IPS-18c (cell line): ENCODE measurements around the gene CABP2.

Experiments
- H3K4me3 ChIP-seq: 2 replicates; pipeline ENCODE4 v1.7.0; 2013; ENCODE audit warnings: low read depth, mild to moderate bottlenecking, low read length, moderate library complexity; ENCODE audit not compliant: insufficient read depth
- H3K9me3 ChIP-seq: one replicate; pipeline ENCODE4 v1.6.1; 2013; ENCODE audit warnings: mild to moderate bottlenecking, low read length, moderate library complexity; ENCODE audit not compliant: control insufficient read depth, insufficient read depth

The CABP2 gene

DNA sequence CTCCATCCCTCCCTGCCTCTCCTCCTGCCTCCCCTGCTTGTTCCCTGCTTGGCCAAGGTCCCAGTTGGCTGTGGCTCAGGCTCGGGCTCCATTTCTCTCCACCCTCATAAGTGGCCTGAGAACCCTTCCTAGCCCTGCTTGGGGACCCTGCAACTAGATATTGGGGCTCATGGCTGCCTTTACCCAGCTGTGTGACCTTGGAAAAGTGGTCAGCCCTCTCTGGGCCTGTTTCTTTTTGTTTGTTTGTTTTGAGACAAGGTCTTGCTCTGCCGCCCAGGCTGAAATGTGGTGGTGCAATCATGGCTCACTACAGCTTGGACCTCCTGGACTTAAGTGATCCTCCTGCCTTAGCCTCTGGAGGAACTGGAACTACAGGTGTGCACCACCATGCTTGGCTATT is 20.3 kb upstream of the CABP2 start:
- H3K4me3 ChIP-seq: no peak overlapping the region
- no peaks in the 10 kb centered on the region for H3K9me3 ChIP-seq

DNA sequence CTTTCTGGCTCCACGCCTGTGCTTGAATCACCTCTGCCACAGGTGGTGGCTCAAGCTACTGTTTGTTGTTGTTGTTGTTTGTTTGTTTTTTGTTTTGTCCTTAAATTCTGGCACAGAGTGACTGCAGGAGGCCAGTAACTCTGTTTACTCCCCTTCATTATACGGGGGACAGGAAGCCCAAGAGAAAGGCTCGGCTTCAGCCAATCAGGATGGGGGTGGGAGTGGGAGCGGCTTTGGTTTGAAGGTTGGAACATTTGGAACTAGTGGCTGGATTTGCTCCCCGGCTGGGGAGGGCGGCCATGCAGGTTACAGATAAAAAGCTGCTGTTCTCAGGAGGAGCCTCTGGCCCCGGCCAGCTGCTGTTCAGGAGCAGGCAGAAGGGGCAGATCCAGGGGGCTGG is 19.7 kb upstream of the CABP2 start:
- no peak overlapping the region for H3K4me3 ChIP-seq
- H3K9me3 ChIP-seq: no peaks in the 10 kb centered on the region

DNA sequence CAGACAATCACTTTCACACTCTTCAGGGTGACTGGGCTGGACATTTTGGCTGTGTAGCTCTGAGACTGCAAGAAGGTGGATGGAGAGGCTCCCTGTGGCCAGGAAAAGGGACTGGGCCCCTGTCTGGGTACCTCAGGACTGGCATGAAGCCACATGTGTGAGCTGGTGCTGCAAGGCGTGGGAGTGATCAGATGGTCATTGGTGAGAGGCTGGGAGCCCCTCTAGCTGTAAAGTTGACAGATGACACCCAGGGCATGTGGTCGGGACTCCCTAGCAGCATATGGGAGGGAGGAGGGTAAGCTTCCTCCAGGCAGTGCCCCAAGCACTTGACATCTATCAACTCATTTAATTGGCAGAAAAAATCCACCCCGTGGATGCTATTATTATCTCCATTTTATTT is 18.9 kb upstream of the CABP2 start:
- no peaks in the 10 kb centered on the region for H3K9me3 ChIP-seq
- H3K4me3 ChIP-seq: no peak overlapping the region

DNA sequence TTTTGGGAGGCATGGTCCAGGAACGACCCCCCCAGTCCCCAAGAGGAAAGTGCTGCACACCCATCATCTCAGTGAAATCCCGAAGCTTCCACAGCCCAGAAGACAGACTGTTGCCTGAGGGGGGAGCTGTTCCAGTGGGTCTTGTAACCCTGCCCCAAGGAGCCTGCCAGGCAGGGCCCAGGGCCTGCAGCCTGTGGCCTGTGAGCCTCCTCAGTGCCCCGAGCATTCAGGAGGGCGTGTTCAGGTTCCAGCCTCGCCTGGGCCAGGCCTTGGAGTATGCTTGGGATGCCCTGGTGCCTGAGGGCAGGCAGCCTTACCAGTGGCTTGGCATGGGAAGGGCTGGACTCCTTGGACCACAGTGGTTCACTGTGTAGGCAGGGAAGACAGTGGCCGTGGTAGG is 18.0 kb upstream of the CABP2 start:
- peaks cover 5% of the 10 kb centered on the region for H3K9me3 ChIP-seq
- H3K4me3 ChIP-seq: no peak overlapping the region

DNA sequence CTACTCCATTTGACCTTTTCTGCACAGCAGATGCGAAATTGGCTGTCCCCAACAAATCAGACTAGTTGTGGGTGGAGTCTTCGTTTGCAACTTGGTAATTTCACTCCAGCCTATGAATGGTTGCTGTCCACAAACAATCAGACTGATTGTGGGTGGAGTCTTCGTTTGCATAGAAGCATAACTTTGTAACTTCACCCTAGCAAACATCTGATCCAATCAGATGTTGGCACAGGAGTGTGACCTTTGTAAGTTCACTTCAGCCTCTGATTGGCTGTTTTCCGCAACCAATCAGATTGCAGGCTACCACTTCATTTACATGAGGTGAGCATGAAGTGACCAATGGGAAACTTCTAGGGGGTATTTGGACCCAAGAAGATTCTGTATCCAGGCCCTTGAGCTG is 16.3 kb upstream of the CABP2 start:
- H3K9me3 ChIP-seq: peaks cover 5% of the 10 kb centered on the region
- H3K4me3 ChIP-seq: no peak overlapping the region

DNA sequence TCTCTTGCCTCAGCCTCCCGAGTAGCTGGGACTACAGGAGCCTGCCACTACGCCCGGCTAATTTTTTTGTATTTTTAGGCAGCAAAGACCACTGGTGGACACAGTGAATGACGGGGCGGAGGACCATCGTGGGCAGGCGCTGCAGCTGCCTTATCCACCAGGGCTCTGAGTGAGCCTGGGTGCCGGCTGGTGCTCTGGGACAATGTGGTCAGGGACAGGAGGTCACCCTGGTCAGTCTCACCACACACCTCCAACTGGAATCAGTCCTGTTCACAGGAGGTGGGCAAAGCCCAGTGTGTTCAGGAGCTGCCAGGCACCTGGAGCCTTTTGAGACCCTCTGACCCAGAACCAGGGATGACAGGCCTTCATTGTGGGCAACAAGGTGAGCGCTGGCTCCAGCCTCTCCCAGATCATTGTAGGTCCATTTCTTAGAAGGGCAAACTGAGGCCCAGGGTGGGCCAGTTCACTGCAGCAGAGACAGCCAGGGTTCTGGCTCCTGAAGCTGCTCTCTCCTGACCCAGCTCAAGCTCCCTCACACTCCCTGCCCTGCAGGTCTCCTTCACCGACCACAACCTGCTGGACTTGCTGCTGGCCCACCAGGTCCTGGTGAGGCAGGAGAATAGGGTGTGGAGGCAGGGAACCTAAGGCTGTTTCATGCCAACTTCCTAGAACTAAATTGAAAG is 15.7 kb upstream of the CABP2 start:
- Histone ChIP-seq H3K9me3 (peaks cover 5% of the 10 kb centered on the region), H3K4me3 (no peak overlapping the region)

DNA sequence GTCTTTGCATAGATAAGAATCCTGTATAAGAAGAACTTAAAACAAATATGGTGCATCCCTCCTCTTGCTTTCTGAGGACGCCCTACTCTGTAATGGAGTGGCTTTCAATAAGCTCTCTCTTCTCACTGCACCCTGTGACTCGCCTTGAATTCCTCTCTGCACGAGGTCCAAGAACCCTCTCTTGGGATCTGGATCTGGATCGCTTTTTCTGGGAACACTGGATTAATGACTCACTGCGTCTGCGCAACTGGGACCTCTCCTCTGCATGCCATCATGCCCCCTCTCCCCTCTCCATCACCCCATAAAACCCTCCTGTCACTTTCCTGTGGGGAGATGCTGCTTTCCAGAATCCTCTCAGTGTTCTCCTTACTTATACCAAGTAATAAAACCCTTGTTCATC is 15.1 kb upstream of the CABP2 start:
- Histone ChIP-seq H3K9me3 (peaks cover 10% of the 10 kb centered on the region), H3K4me3 (no peak overlapping the region)

DNA sequence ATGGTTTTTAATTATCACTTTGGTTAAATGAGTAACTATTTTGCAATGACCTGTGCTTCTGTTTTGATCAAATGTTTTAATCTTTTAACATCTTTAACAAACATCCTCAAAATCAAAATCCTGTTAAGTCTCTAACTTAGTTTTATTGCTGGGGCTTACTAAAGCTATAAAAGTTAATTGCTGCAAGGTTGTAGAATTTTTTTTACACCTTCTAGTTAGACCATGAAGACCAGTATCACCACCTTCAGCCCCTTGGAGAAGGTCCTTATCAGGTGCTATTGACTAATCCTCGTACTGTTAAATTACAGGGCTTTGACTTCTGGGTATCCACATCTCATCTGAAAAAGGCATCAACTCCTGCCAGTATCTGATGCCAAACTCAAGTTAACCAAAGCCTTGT is 12.3 kb upstream of the CABP2 start:
- H3K4me3 ChIP-seq: no peak overlapping the region
- H3K9me3 ChIP-seq: peaks cover 11% of the 10 kb centered on the region

DNA sequence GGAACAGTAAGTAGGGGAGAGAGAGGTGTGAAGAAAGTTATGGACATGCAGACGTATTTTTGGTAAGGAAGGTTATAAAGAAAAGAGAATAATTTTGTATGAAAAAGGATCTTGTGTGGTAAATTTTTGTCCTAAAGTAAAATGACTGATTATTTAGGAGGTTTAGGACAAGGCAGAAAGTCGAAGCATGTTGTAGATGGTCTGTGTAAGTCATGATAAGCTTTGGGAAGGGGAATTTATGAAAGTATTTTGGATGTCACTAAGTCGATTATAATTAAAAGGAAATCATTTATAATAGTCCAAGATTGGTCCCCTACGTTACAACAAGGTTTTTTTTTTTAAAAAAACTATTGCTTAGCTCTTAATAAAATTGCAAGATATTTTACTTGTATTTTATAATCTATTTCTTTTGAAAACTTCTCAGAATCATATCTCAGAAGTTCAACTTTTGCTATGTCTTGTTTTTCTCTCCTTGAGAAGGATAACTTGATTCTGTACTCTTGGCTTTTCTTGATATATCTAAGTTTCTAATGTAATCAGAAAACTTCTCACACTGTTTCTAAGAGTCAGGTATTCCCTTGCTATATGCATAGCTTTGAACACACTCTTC is 10.9 kb upstream of the CABP2 start:
- no peak overlapping the region for H3K4me3 ChIP-seq

DNA sequence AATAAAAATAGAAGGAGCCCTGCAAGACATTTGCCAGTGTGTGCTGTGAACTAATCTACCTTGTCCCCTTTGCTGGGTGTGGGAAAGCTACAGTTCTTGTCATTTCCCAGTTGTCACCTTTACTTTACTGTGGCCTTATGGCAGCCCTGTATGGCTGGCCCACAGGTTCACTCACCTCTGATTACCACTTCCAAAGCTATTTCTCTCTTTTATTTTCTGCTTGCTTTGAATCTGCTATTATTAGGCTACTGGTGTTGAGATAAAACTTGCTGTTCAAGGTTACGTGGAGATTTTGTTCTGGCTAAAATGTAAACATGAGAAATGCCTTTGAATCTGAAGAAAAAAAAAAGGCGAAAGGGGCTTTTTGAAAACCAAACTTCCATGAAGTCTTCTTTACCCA is 9.6 kb upstream of the CABP2 start:
- H3K4me3 ChIP-seq: no peak overlapping the region
- peaks cover 15% of the 10 kb centered on the region for H3K9me3 ChIP-seq

More for the DNA sequence above, 10.9 kb upstream of the CABP2 start:
- peaks cover 11% of the 10 kb centered on the region for H3K9me3 ChIP-seq

DNA sequence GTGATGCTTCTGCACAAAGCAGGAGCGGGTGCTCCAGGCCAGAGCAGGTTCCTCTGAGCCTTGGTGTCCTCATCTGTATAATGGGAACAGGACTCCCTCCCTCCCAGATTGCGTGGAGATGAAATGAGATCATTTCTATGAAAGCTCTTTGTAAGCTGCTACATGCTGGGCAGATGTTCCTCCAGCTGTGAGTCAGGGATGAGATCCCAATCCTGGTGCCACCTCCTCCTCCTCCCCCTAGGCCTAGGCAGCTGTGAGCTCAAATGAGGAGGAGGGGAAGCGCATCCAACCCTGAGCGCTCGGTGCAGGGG is 7.0 kb upstream of the CABP2 start:
- Histone ChIP-seq H3K4me3 (no peak overlapping the region), H3K9me3 (peaks cover 10% of the 10 kb centered on the region)

DNA sequence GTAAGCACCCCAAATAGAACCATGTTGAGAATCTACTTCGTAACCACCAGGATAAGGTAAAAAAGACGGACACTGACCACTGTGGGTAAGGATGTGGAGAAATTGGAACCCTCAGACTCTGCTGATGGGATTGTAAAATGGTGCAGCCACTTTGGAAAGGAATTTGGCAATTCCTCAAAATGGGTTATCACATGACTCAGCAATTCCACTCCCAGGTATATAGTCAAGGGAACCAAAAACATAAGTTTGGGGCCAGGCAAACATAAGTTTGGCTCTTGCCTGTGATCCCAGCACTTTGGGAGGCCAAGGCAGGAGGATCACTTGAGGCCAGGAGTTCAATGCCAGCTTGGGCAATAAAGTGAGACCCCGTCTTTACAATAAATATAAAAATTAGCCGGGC is 5.1 kb upstream of the CABP2 start:
- H3K9me3 ChIP-seq: peaks cover 6% of the 10 kb centered on the region
- no peak overlapping the region for H3K4me3 ChIP-seq

DNA sequence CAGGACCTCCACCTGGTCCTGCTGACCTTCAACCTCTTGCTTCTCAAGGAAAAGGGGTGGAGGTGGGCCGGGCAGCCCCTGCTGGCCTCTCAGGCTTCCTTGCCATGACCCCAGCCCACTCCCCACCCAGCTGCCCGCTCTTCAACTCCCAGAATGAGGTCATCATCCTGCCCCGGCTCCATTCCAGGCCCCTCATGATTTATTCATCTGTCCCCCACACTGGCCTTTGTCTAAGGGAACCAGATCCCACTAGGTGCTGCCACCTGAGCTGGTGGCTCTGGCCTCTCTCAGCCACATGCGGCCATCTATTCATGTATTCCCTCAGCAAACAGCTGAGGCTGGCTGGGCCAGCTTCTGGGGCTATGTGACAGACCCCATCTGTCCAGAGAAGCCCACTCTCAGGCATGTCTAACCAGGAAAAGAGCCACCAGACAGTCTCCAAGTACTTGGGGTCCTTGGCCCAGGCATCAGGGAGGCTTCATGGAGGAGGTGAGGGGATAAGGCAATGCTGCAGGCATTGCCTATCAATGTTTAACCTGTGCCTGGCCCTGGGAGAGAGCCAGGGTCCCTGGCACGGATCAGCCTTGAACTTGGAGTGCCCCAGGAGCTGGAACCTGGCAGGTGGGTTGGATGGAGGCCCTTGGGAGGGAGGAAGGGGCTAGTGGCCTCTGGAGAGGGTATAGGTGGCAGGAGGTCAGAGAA is 2.2 kb upstream of the CABP2 start:
- H3K9me3 ChIP-seq: peaks cover 4% of the 10 kb centered on the region

DNA sequence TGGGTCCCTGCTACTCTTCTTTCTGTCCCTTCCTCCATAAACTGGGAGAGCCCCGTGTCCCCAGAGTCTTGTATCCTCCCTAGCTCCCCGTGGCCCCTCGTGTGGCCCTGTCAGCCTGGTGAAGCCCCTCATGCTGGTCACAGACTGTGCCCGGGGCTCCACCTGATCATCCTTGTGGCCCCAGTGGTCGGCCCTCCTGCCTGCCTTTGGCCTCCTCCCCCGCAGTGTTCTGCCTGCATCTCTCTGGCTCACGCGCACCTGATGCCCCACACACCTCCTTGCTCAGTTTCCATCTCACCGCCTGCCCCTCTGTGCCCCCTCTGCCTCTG is 1.2 kb upstream of the CABP2 start:
- peaks cover 4% of the 10 kb centered on the region for H3K9me3 ChIP-seq
- H3K4me3 ChIP-seq: no peak overlapping the region

More for the DNA sequence above, 2.2 kb upstream of the CABP2 start:
- no peak overlapping the region for H3K4me3 ChIP-seq

DNA sequence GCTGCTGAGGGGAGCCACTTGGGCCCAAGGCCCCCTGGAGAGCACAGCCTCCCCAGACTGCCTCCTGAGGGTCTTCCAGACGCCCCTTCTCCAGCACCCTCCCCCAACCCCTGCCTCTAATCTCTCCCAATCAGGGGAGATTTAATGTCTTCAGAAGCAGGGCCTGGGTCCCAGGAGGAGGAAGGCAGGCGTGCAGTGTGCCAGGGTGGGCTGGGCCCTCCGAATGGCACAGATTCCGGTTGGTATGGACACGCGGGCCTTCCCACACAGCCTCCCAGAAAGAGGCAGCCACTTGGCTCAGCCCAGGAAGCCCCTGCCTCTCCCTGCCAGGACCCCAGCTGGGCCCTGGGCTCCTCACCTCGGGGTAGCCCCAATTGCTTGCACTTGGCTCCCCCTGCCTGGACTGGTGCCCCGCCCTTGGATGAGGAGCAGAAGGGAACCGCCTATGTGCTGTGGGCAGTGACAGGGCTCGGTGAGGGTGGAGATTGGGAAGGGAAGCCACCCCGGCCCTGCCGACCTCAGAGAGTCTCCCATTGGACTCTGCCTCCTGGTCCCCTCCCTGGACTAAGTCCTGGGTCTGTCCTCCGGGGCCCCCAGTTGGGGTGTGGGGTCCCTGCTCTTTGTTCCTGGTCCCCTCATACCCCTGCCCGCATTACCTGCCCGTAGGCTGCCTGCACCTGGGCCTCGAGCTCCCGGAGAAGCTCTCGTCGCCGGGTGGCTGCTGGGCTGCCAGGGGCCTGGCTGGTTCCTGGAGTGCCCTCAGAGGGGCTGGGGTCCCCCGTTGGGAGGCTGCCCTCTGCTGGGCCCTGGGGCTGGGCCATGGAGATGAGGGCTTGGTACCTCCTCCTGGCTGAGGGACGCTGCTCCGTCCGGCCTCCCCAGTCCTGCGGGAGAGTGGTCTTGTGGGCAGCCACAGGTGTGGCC is 572 bp upstream of the CABP2 start:
- Histone ChIP-seq H3K9me3 (peaks cover 4% of the 10 kb centered on the region), H3K4me3 (no peak overlapping the region)

DNA sequence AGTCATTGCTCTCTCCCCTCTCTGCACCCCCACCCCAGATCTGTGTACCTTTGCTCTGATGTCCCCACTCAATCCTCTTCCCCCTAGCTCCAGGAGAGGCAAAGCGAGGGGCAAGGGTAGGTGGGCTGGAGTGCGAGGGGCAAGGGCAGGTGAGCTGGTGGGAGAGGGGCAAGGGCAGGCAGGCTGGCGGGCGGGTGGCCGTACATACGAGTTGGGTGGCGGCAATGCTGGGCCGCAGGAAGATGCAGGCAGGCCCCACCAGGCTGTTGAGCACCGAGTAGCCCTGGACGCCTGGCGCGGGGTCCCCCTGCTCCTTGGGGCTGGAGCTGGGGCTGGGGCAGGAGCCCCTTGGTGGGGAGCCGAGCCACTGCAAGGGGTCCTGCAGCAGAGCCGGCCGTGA is 908 bp downstream of the CABP2 start:
- H3K9me3 ChIP-seq: no peaks in the 10 kb centered on the region
- H3K4me3 ChIP-seq: no peak overlapping the region

DNA sequence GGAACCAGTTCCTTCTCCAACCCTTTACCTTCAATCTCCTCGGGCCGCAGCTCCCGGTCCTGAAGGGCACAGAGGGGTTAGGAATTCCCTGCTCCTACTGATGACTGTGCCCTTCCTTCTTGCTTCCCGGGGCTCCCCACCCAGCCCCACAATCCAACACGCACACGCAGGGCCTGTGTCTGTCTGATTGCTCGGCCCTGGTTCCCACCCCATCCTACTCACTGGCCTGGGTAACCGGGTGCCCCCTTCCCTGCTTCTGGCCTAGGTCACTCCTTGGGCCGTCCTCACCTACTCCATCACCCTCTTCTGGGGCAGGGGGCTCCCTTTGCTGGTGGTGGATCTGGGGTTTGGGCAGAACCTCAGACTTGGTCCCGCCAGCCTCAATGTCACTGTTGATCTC is 1.3 kb downstream of the CABP2 start:
- no peak overlapping the region for H3K4me3 ChIP-seq
- no peaks in the 10 kb centered on the region for H3K9me3 ChIP-seq
